GM19463 (cell line): ENCODE data around the gene CYSLTR1.
A peak's percentile ranks its signal among the peaks of the same experiment; 100 is the strongest.
"Not testable (repeated sequence)": the region's sequence is repeated elsewhere in the genome, so short reads cannot be mapped to it uniquely, and the experiment has no call there.

Experiments
- ATAC-seq: cut with Tn5 transposase; IDR thresholded peaks from one replicate; pipeline ENCODE4 v1.9.1; 2021; ENCODE audit warnings: mild to moderate bottlenecking, moderate library complexity; ENCODE audit not compliant: unreplicated experiment

Gene CYSLTR1, protein sequence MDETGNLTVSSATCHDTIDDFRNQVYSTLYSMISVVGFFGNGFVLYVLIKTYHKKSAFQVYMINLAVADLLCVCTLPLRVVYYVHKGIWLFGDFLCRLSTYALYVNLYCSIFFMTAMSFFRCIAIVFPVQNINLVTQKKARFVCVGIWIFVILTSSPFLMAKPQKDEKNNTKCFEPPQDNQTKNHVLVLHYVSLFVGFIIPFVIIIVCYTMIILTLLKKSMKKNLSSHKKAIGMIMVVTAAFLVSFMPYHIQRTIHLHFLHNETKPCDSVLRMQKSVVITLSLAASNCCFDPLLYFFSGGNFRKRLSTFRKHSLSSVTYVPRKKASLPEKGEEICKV

DNA sequence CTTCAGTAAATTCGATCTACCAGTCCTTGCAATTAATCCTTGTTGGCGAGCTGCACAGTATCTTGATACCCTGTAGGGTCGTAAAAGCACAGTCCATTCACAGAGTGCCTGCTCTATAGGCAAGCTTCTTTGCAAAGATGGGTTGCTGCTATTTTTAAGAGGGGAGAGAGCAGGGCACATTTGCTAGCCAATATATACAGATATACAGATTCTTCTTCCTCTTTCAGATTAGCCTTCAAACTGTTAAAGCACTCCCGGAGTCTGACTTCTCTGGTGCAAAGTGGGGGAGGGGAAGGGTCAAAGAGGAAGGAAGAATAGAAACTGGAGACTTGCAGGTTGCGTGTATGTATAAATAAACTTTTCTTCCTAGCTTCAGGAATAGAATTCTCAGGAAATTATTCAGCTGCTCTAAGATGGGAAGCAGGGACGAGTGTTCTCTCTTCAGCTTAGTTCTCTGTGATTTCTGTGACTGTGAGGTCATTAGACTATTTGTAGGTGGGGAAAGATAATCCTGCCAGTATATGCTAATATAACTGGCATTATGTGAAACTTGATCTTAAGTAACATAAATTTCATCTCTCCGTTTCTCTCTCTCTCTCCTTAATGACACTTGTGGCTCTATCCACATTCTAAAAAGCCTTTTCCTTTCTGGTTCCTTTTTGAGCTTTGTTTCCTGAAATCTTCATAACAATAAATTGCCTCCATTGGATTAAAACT lies at the start of gene CYSLTR1:
CYSLTR1 (minus strand) TSS at position 242 of the 717 bp plus-strand sequence. CDS start 53,865 bp downstream, outside the sequence.
- peak; percentile 45 for ATAC-seq

DNA sequence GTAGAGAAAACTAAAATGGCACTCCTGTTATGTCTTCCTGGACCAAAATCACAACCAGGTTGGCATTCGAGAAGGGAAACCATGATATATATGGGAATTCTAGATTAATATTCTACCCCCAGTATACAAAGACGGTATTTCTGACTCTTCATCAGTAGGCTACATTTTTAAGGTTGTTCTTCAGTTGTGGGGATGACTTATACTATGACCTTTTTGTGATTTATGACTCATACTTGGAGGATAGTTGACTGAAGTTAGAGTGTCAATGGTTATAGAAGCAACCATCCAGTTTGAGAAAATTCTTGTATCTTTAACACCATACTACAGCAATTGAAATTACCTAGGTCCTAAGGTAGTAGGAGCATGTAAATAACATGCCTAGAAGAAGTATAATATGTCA lies 49.8 kb upstream of the CYSLTR1 start:
- ATAC-seq = no peak

DNA sequence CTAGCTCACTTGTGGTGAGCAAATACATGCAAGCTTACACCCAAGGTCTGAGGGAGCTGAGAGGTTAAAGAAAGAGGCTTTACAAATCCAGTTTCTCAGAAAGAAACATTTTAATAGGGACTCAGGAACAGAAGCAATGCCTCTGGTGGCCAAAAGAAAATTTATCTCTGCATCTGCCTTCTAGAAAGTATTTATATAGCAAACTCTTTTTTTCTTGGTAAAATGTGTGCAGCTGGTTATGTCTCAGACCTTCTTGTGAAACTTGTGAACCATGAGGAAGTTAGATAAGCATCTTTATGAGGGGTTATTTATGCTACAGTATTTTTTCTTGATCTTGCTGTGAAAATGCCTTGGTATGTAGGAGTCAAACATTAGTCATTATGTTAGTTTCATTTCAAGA lies 48.5 kb upstream of the CYSLTR1 start:
- no peak for ATAC-seq

DNA sequence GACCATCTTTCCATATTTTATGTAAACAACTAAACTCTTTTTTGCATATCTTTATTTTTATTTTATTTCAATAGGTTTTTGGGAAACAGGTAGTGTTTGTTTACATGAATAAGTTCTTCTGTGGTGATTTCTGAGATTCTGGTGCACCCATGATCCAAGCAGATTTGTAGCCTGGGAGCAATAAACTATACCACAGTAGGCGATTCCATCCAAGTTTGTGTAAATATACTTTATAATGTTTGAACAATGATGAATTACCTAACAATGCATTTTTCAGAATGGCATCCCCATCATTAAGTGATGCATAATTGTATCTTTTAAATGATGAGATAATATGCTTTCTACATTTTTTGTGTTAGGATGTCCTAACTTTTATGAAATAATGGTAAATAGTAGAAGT lies 39.2 kb upstream of the CYSLTR1 start:
- ATAC-seq = no peak

DNA sequence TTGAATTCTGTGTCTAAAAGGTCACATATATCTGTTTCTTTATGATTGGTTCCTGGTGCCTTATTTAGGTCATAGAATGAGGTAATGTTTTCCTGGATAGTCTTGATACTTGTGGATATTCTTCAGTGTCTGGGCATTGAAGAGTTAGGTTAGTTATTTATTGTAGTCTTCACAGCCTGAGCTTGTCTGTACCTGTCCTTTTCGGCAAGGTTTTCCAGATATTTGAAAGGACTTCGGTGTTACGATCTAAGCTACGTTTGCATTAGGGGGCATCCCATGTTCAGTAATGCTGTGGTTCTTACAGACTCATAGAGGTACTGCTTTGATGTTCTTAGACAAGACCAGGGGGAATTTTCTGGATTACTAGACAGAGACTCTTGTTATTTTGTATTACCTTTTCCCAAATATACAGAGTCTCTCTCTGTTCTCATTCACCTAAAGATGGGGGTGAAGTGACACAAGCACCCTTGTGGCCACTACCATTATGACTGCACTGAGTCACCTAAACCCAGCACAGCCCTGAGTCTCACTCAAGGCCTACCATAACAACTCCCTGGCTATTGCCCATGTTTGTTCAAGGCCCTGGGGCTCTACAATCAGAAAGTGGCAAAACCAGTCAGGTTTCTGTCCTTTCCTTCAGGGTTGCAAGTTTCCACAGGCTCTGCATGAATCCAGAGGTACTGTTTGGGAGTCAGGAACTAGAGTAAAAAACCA lies 30.1 kb upstream of the CYSLTR1 start:
- no peak for ATAC-seq

DNA sequence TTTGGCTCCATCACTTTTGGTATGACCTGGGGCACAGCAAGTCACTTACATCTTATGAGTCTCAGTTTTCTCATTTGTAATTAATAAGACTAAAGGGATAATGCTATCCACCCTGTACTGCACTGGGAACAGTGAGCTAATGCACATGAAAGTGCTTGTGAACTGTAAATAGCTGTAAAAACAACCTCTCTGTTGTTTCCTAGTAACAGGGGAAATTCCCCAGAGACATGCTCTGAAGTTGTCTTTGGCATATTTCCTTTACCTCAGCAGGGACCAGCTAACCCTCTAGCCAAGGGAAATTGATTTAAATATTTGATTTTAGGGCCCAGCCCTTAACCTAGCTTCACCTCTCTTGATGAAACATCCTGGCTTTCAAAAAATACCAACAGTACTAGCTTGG lies 6.1 kb upstream of the CYSLTR1 start:
- ATAC-seq = peak; percentile 56

DNA sequence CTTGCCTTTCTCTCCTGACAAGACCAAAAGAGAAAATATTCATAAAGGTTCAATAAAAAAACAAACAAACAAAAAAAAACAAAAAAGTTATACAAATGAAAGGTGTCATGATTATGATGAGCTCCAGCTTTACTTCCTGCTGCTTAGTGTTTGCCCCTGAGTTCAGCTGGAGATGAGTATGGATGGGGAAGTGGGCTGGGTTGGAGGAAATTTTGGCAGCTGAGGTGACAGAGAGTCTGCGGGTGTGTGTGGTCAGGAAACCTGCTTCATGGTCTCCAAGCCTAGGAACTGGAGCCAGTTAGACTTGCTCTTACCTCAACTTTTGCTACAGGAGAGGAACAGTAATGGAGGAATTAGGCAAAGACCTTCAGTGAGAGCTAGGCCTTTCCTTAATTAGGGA lies 4.3 kb upstream of the CYSLTR1 start:
- ATAC-seq = no peak

DNA sequence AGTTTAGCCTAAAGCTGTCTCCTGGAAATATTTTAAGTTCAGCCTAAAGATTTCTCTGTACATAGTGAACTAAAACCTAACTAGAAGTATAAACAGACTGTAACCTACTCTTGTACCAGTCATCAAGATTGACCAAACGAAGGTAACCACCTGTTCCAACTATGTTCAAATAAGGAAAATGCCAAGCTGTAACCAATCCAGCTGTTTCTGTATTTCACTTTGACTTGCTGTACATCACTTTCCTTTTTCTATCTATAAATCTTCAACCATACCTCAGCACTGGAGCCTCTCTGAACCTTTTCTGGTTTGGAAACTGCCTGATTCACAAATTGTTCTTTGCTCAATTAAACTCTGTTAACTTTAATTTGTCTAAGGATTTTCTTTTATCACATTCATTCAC lies 3.1 kb upstream of the CYSLTR1 start:
- ATAC-seq = peak; percentile 41

DNA sequence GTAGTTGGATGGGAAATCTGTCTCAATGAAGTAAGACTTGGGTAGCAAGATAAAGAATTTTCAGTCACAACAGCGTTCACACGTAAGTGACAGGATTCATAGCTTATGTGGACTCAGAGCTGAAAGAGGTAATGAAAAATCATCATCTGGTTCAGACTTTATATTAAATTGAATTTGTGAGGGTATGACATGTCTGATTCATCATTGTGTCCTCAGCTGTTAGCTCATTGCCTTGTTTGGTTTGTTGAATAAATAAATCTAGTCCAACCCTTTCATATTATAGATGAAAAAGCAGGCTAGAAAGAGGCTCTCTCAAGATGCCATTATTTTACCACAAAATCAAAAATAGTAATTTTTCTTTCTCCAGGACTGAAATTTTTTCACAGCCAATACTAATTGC lies 2.7 kb upstream of the CYSLTR1 start:
- ATAC-seq = no peak

DNA sequence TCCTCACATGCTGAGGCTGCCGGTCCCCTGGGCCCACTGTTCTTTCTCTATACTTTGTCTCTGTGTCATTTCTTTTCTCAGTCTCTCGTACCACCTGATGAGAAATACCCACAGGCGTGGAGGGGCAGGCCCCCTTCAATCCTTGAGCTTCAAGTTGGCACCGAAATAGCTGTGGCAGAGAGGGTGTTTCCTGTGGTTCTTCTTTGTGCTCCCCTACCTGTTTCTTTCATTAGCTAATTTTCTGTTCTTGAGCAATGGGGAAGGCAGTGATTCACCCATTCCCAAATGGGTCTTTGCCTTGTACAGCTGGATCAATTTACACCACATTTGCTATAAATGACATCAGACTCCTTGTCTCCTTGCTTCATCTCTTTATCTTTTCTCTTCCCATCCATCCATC lies 2.1 kb upstream of the CYSLTR1 start:
- ATAC-seq = peak; percentile 30

DNA sequence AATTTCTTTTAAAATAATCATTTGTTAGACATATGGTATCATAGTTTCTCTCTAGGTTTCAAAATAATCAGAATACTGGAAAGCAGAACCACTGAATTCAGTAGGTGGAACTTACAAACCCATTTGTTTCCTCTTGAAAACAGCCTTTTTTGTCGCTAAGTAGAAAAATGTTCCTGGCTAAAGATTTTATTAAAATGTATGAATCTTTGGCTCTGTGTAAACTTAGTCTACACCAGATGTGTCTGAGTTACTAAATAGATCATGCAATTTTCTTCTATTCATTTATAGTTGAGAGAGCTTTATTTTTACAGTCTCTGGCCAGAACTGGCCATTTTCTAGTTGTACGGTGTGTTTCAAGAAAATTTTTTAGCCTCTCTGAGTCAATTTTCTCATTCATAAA lies 1.0 kb downstream of the CYSLTR1 start:
- no peak for ATAC-seq

DNA sequence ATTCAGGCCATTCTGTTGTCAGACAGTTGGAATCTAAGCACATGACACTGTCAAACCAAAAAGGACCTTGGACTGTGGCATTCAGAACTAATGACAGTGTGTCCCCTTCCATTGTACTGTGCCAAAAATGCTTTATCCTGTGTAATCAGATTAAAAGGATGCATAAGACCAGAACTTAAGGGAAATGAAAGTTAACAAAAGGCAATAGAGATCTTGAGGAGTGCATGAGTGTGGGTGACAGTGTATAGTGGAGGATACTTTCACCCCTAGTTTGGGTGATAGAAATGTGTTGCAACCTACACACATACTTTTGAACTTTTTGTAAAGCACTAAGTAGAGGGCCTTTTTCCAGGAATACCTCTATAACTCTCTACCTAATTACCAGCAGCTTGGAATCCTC lies 4.5 kb downstream of the CYSLTR1 start:
- no peak for ATAC-seq

DNA sequence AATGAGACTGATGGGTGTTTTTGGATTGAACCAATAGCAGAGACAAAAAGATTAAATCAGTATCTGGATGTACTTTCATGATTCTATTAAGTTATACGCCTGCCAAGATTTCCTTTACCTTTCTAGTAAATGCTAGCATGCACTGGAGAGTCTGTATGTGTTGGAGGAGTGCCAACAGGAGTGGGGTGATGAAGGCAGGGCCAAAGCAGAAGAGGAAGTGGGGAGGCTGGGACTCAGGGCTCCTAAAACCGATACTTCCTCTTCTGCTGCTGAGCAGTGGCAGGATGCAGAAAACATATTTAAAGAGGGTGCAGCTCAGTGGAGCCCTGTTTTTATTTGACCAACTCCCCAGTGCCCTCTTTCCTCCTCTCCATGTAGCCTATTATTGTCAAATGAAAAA lies 5.6 kb downstream of the CYSLTR1 start:
- ATAC-seq = peak; percentile 93

DNA sequence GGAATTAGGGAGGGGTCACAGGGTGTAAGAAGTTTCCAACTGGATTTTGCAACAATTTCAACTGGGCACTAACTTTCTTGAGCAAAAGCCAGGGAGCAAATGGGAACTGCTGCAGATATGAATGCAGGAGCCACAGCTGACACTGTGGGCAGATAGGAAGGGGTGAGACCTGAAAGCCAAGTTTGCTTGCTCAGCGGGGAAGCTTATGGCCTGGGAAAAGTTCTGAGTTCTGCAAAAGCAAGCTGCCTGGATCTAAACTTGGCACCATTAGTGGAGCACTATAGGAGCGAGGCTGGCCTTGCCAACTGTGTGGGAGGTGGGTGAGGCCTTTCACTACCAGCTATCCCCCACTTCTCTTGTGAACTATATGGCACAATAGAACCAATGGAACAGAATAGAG lies 11.1 kb downstream of the CYSLTR1 start:
- ATAC-seq = no peak

DNA sequence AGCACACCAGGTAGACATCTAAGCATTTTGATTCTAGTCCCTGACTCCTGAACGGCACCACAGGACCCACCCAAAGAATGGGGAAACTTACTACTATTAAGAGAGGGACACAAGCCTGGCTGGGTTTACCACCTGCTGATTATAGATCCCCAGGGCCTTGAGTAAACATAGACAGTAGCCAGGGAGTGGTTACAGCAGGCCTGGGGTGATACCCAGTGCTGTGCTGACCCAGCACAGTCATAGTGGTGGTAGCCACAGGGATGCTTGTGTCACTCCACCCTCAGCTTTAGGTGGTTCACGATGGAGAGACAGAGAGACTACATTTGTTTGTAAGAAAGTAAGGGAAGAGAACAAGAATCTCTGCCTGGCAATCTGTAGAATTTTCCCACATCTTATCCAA lies 11.7 kb downstream of the CYSLTR1 start:
- ATAC-seq = no peak

DNA sequence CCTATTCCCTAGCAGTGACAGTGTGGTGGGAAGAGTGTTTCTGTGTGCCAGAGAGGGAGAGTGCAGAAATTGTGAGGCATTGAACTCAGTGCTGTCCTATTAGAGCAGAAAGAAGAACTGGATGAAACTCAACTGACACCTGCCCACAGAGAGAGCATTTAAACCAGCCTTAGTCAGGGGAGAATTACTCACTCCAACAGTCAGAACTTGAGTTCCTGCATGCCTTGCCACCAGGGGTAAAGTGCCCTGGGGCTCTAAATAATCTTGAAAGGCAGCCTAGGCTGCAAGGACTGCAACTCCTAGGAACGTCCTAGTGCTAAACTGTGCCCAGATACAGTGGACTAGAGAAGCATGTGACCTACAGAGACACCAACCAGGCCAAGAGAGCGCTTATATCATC lies 12.8 kb downstream of the CYSLTR1 start:
- peak; percentile 74 for ATAC-seq

DNA sequence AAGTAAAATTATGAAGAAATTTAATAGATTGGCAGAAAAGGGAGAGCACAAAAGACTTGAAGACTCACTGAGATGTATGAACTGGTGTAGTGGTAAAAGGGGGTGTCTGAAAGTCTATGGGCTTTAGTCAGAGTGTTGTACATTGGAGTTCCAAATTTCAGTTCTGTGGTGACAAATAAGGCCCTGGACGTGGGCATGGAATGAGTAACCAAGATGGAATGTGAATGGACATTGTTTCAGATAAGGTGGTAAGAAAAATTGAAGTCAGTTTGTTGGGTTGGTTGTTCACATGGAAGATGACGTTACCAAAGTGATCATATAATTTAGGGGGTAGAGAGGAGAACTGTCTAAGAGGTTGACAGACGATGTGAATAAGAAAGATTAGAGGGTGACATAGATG lies 13.9 kb downstream of the CYSLTR1 start:
- no peak for ATAC-seq

DNA sequence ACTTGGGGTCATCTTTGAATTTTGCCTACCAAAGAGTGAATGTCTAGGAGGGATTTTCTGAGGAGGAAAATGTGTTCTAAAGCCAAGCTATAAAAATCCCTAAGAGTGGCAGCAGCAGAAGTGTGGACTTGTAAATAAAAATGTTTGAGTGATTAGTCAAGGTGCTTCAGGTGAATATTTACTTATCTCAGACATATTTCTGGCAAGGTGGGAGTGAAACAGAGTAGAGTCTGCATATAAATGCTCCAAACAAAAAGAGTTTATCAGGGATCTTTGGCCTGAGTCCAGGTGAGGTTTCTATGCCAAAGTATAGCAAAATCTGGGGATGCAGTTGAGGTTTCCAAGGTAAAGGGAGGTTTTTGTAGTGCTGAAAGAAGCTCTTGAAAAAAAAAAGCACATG lies 19.7 kb downstream of the CYSLTR1 start:
- no peak for ATAC-seq

DNA sequence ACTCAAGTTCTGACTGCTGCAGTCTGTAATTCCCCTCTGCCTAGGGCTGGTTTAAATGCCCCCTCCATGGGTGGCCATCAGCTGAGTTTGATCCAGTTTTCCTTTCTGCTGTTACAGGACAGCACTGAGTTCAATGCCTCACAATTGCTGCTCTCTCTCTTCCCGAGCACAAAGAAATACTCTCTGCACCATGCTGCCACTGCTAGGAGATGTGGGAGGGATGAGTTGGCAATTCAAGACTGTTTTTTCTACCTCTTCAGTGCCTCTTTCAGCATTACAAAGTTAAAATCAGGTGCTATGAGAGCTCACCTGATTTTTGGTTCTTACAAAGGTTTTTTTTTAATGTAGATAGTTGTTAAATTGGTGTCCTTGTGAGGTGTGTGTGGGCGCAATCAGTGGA lies 24.3 kb downstream of the CYSLTR1 start:
- ATAC-seq = no peak

DNA sequence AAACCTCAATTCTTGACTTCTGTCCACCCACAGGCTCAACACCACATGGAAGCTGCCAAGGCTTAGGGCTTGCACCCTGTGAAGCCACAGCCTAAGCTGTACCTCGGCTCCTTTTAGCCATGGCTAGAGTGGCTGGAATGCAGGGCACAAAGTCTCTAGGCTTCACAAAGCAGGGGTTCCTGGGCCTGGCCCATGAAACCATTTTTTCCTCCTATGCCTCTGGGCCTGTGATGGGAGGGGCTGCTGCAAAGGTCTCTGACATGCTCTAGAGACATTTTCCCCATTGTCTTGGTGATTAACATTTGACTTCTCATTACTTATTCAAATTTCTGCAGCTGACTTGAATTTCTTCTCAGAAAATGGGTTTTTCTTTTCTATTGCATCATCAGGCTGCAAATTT lies 26.5 kb downstream of the CYSLTR1 start:
- not testable (repeated sequence) for ATAC-seq

DNA sequence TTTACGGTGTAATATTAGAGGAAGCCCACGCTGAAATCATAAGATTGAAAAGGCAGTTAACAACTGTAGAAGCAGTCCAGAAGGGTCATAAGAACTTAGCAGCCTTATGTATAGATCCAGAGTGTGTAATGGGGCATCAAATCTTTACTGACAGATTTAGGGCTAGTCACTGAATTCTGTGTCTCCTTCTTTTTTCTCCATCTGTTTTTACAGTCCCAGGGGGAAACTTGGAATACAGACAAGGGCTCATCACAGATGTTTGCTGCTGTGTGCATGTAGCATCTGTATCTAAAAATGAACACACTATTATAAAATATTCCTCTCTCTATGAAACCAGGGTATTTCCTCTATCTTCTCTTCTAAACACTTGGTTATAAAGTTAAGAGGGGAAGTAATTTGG lies 43.9 kb downstream of the CYSLTR1 start:
- no peak for ATAC-seq

DNA sequence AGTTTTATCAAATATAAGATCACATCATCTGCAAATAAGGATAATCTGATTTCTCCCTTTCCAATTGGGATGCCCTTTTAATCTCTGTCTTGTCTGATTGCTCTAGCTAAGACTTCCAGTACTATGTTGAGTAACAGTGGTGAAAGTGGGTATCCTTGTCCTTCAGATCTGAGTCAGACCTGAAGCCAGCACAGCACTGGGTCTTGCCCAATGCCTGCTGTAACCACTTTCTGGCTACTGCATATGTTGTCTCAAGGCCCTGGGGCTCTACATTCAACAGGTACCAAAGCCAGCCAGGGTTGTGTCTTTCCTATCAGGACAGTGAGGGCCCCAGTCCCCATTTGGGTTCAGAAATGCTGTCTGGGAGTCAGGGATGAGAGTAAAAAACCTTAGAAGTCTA lies 90.3 kb downstream of the CYSLTR1 start:
- ATAC-seq = no peak
